PC-9 (cell line): ENCODE data around the gene MOSPD2.

ENCODE experiments used
- CTCF ChIP-seq: fragments of 200-600 bp; sonication (generic); conservative IDR thresholded peaks from 2 replicates; pipeline ENCODE4 v1.6.1; 2017; ENCODE audit warnings: mixed run types, antibody characterized with exemption, mild to moderate bottlenecking, moderate library complexity
- EZH2 ChIP-seq: fragments of 200-600 bp; sonication (generic); IDR thresholded peaks from 2 replicates; pipeline ENCODE4 v1.8.0; 2017; ENCODE audit warnings: antibody characterized with exemption, low read depth

- TF ChIP-seq CTCF (no peak), EZH2 (no peak)
Measured at GRCh38 chrX:14903891-14904290, 30.7 kb downstream of the MOSPD2 start.
